ENCODE data around the gene ACSL6. TPM values are rescaled to one million over a fixed set of nuclear protein-coding genes. Genes with fewer than 3 reads are reported as not detected.

The ACSL6 gene
- total and polyA plus RNA-seq, 2 donors (not counting 1 experiment from before 2014, with no cell fraction given), result 0.03 to 0.62 TPM

- Histone ChIP-seq H3K9me3 (ENCODE audit: control extremely low read depth in 1 of 3, control insufficient read depth in 2 of 3, insufficient read depth in 1 of 3, low read length in 2 of 3) (peaks cover 0 to 11% (median 0%) of the 10 kb centered on the region in 3 donors), H3K4me3 (ENCODE audit: control extremely low read depth in 1 of 5, extremely low read depth in 1 of 5, insufficient read depth in 1 of 5, low read depth in 2 of 5, low read length in 4 of 5) (no peak overlapping the region), H3K79me2 (ENCODE audit: control insufficient read depth, insufficient read depth, low read length) (no peaks in the 10 kb centered on the region), H3K27me3 (replicated peaks in 1 of 4; ENCODE audit: control extremely low read depth in 1 of 4, control insufficient read depth in 3 of 4, insufficient read depth in 4 of 4, low read length in 3 of 4) (peaks cover 0 to 2% (median 0%) of the 10 kb centered on the region in 4 experiments), H2AFZ (ENCODE audit: insufficient read depth, low read depth, low read length, poor library complexity, severe bottlenecking) (no peak overlapping the region), H3K9ac (ENCODE audit: low read length) (no peak overlapping the region), H4K20me1 (ENCODE audit: control insufficient read depth, insufficient read depth, low read length, poor library complexity, severe bottlenecking) (no peaks in the 10 kb centered on the region), H3K36me3 (replicated peaks in 1 of 2; ENCODE audit: control extremely low read depth in 1 of 2, control insufficient read depth in 1 of 2, extremely low read depth in 1 of 2, insufficient read depth in 2 of 2, low read length in 1 of 2) (no peaks in the 10 kb centered on the region), H3K27ac (ENCODE audit: low read length in 2 of 2) (no peak overlapping the region), H3K4me2 (replicated peaks; ENCODE audit: low read depth, low read length, poor library complexity, severe bottlenecking) (no peak overlapping the region), H3K4me1 (ENCODE audit: control insufficient read depth in 2 of 2, insufficient read depth in 2 of 2, low read length in 2 of 2) (no peaks in the 10 kb centered on the region)
- WGBS (ENCODE audit: insufficient coverage), result no CpG with 5 or more reads among the region's 2 CpGs
- ATAC-seq (ENCODE audit: low read depth) (no peak), DNase-seq (no peak)
- POLR2A ChIA-PET, result no interaction called here
- CTCF ChIA-PET, result no interaction called here
- Mint-ChIP-seq H3K4me3 (no peak overlapping the region), H3K9me3 (ENCODE audit: insufficient read depth) (no peaks in the 10 kb centered on the region), H3K27ac (no peak overlapping the region), H3K27me3 (peaks cover 20% of the 10 kb centered on the region), H3K4me1 (peaks cover 8% of the 10 kb centered on the region)
- intact Hi-C loops (cut with micrococcal nuclease), result no loop called here
- TF ChIP-seq, protein P1, sequence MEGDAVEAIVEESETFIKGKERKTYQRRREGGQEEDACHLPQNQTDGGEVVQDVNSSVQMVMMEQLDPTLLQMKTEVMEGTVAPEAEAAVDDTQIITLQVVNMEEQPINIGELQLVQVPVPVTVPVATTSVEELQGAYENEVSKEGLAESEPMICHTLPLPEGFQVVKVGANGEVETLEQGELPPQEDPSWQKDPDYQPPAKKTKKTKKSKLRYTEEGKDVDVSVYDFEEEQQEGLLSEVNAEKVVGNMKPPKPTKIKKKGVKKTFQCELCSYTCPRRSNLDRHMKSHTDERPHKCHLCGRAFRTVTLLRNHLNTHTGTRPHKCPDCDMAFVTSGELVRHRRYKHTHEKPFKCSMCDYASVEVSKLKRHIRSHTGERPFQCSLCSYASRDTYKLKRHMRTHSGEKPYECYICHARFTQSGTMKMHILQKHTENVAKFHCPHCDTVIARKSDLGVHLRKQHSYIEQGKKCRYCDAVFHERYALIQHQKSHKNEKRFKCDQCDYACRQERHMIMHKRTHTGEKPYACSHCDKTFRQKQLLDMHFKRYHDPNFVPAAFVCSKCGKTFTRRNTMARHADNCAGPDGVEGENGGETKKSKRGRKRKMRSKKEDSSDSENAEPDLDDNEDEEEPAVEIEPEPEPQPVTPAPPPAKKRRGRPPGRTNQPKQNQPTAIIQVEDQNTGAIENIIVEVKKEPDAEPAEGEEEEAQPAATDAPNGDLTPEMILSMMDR (IDR thresholded peaks at IDR 0.05), result no peak
- TF ChIP-seq EZH2 (IDR thresholded peaks at IDR 0.05; ENCODE audit: borderline replicate concordance, insufficient read depth, low read depth, low read length, poor library complexity, severe bottlenecking), result no peak
These were observed 67.5 kb downstream of the ACSL6 start for GRCh38 chr5:131943916-131944315.

DNA sequence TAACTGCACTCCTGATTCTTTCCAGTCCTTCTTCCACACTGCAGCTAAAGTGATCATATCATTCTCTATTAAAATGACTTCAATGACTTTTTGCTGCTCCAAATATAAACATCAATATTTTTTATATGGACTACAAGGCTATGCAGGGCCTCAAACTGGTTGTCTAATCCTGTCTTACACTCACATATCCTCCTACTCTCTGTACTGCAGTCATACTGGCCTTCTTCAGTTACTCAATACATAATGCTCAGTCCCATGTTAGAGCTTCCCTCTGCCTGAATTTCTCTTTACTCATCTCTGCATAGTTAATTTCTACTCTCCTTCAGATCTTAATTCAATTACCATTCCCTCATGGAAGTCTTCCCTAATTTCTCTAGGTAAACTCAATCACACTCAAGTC is 69.4 kb downstream of the ACSL6 start:
- H3K9me3 ChIP-seq (ENCODE audit: control extremely low read depth in 1 of 3, control insufficient read depth in 2 of 3, insufficient read depth in 1 of 3, low read length in 2 of 3), result peaks cover 0 to 11% (median 0%) of the 10 kb centered on the region in 3 donors
- no peaks in the 10 kb centered on the region for H4K20me1 ChIP-seq (ENCODE audit: control insufficient read depth, insufficient read depth, low read length, poor library complexity, severe bottlenecking)
- no peaks in the 10 kb centered on the region for H3K4me1 ChIP-seq (ENCODE audit: control insufficient read depth in 2 of 2, insufficient read depth in 2 of 2, low read length in 2 of 2)
- no peaks in the 10 kb centered on the region for H3K79me2 ChIP-seq (ENCODE audit: control insufficient read depth, insufficient read depth, low read length)
- Mint-ChIP-seq H3K9me3 (ENCODE audit: insufficient read depth) (no peaks in the 10 kb centered on the region), H3K27me3 (peaks cover 17% of the 10 kb centered on the region), H3K4me1 (peaks cover 8% of the 10 kb centered on the region), H3K27ac (no peak overlapping the region), H3K4me3 (no peak overlapping the region)
- ATAC-seq (ENCODE audit: low read depth), result no peak
- intact Hi-C loops (cut with micrococcal nuclease), result no loop called here
- ChIA-PET CTCF (no interaction called here), POLR2A (no interaction called here)
- H3K4me2 ChIP-seq (replicated peaks; ENCODE audit: low read depth, low read length, poor library complexity, severe bottlenecking), result no peak overlapping the region
- no peaks in the 10 kb centered on the region for H3K36me3 ChIP-seq (replicated peaks in 1 of 2; ENCODE audit: control extremely low read depth in 1 of 2, control insufficient read depth in 1 of 2, extremely low read depth in 1 of 2, insufficient read depth in 2 of 2, low read length in 1 of 2)
- no peak overlapping the region for H3K27ac ChIP-seq (ENCODE audit: low read length in 2 of 2)
- H3K27me3 ChIP-seq (replicated peaks in 1 of 4; ENCODE audit: control extremely low read depth in 1 of 4, control insufficient read depth in 3 of 4, insufficient read depth in 4 of 4, low read length in 3 of 4), result no peaks in the 10 kb centered on the region
- DNase-seq, result no peak
- no peak for TF ChIP-seq EZH2 (IDR thresholded peaks at IDR 0.05; ENCODE audit: borderline replicate concordance, insufficient read depth, low read depth, low read length, poor library complexity, severe bottlenecking)
- TF ChIP-seq, protein P1 (IDR thresholded peaks at IDR 0.05), result no peak
- no peak overlapping the region for H3K4me3 ChIP-seq (ENCODE audit: control extremely low read depth in 1 of 5, extremely low read depth in 1 of 5, insufficient read depth in 1 of 5, low read depth in 2 of 5, low read length in 4 of 5)
- H3K9ac ChIP-seq (ENCODE audit: low read length), result no peak overlapping the region
- no peak overlapping the region for H2AFZ ChIP-seq (ENCODE audit: insufficient read depth, low read depth, low read length, poor library complexity, severe bottlenecking)
